K562 (cell line): ENCODE data around the gene ASIC3. TPM values are rescaled to one million over a fixed set of nuclear protein-coding genes. Genes with fewer than 3 reads are reported as not detected.
A peak's percentile ranks its signal among the peaks of the same experiment; 100 is the strongest.

Source experiments
- ARID4B ChIP-seq: sonication (generic); formaldehyde crosslinking; IDR thresholded peaks from 2 replicates; pipeline ENCODE4 v1.8.0; 2022; ENCODE audit warnings: mild to moderate bottlenecking, missing genetic modification reagents
- BACH1 ChIP-seq: fragments of 200-800 bp; sonication (Bioruptor generic); IDR thresholded peaks from 2 replicates; pipeline ENCODE4 v1.6.1; 2016; ENCODE audit warnings: missing genetic modification characterization, missing compliant biosample characterization
- BCOR ChIP-seq: fragments of 450-650 bp; IDR thresholded peaks from 2 replicates; pipeline ENCODE4 v1.6.1; 2016
- FOS ChIP-seq: IDR thresholded peaks from 3 replicates; pipeline ENCODE4 v1.6.1; 2011; ENCODE audit not compliant: insufficient read length; ENCODE audit errors: extremely low read depth
- MECOM ChIP-seq: fragments of 250-450 bp; sonication (Bioruptor Pico); IDR thresholded peaks from 2 replicates; pipeline ENCODE4 v1.8.0; 2022; ENCODE audit warnings: inconsistent platforms
- REST ChIP-seq, 2 experiments: fragments of 450-650 bp; formaldehyde crosslinking in 1 of 2; IDR thresholded peaks; 2 replicates each; pipeline versions ENCODE4 v1.4.0 to v1.6.1; 2014 to 2020; ENCODE audit warnings: mild to moderate bottlenecking in 2 of 2, borderline replicate concordance in 1 of 2, low read depth in 1 of 2
- ZNF174 ChIP-seq: fragments of 250-450 bp; sonication (Bioruptor Pico); IDR thresholded peaks from 2 replicates; pipeline ENCODE4 v1.4.0; 2020; ENCODE audit warnings: mild to moderate bottlenecking
- ZNF609 ChIP-seq: sonication (generic); formaldehyde crosslinking; IDR thresholded peaks from 2 replicates; pipeline ENCODE4 v1.8.1; 2023; ENCODE audit warnings: missing genetic modification reagents, mild to moderate bottlenecking, borderline replicate concordance
- polyA plus RNA-seq, 8 experiments: library from polyadenylated mRNA; depleted of rRNA in 4 of 8; stranded (reverse) in 5 of 8; unstranded in 3 of 8; fragments of >200 nt; fragmentation: Nextera tagmentation in 2 of 8; fragmentation: Illumina TruSeq in 1 of 8; extraction: Ambion mirVana in 2 of 8; extraction: Trizol in 1 of 8; gene quantifications; 2 replicates each; pipeline versions ENCODE4 v1.2.1 to v1.2.3, GENCODE V29; 2011 to 2014; ENCODE audit warnings: inconsistent platforms in 1 of 8, missing spikeins in 1 of 8
- total RNA-seq, 7 experiments: library from RNA; depleted of rRNA in 6 of 7; stranded (reverse); fragments of >200 nt in 6 of 7; fragmentation: Illumina TruSeq in 2 of 7; extraction: Trizol in 2 of 7; gene quantifications; 2 replicates each; pipeline versions ENCODE4 v1.2.1 to v1.2.3, GENCODE V29; 2011 to 2021; ENCODE audit warnings: low replicate concordance in 1 of 7

Gene ASIC3
- total and polyA plus RNA-seq, 9 of the 15 experiments (the other 6 are each of a cell fraction or from before 2014, with no cell fraction given) = 0.11 to 5.0 (median 0.87) TPM

GRCh38 chr7:151057989-151058780, 9.9 kb downstream of the ASIC3 start (continued):
- peak; percentile 7; the same call in 1 of the 2 replicates for TF ChIP-seq REST (IDR thresholded peaks at IDR 0.05; ENCODE audit: borderline replicate concordance)
- TF ChIP-seq REST (CRISPR knock-in tag; IDR thresholded peaks at IDR 0.05; ENCODE audit: low read depth) = 0 out of 2 replicates have a peak, but pooled peaks have one; percentile 9
- TF ChIP-seq BCOR = no peak
- TF ChIP-seq ZNF174 (CRISPR knock-in tag) = no peak
- no peak for TF ChIP-seq FOS
- 0 out of 2 replicates have a peak, but pooled peaks have one; percentile 18 for TF ChIP-seq ZNF609
- TF ChIP-seq MECOM (CRISPR knock-in tag) = no peak
- TF ChIP-seq BACH1 (tag) = peak; percentile 86; the same call in 1 of the 2 replicates
- TF ChIP-seq ARID4B = 0 out of 2 replicates have a peak, but pooled peaks have one; percentile 46
